H1 (cell line): ENCODE results near the gene SEMA3C.

Source experiments
- BCL11A ChIP-seq, 2 experiments: IDR thresholded peaks; one replicate each; pipeline ENCODE4 v1.6.1; 2011; ENCODE audit warnings: low read depth in 2 of 2, low read length in 2 of 2, mild to moderate bottlenecking in 2 of 2
- BRCA1 ChIP-seq: IDR thresholded peaks from 2 replicates; pipeline ENCODE4 v1.6.1; 2012; ENCODE audit warnings: low read depth, low read length, improper control_type of control experiment
- EZH2 ChIP-seq: fragments of 200-600 bp; sonication (generic); IDR thresholded peaks from 2 replicates; pipeline ENCODE4 v1.7.1; 2012; ENCODE audit warnings: low read depth, mild to moderate bottlenecking, moderate library complexity, low read length, inconsistent platforms; ENCODE audit not compliant: severe bottlenecking
- HDAC2 ChIP-seq, 2 experiments: fragments of 300-600 bp in 1 of 2; sonication (generic) in 1 of 2; IDR thresholded peaks; 2 replicates each; pipeline ENCODE4 v1.6.1; 2011 to 2012; ENCODE audit warnings: low read depth in 2 of 2, low read length in 2 of 2, mild to moderate bottlenecking in 2 of 2, moderate library complexity in 2 of 2, borderline replicate concordance in 1 of 2, inconsistent platforms in 1 of 2
- JUN ChIP-seq: IDR thresholded peaks from 2 replicates; pipeline ENCODE4 v1.6.1; 2011; ENCODE audit warnings: low read depth, mild to moderate bottlenecking, improper control_type of control experiment, low read length
- PHF8 ChIP-seq: fragments of 200-600 bp; sonication (generic); conservative IDR thresholded peaks from 2 replicates; pipeline ENCODE4 v1.7.1; 2012; ENCODE audit warnings: low read depth, mild to moderate bottlenecking, inconsistent platforms, low read length, moderate library complexity
- POLR2A ChIP-seq, 2 experiments: IDR thresholded peaks; 1 replicate in 1 of 2; 2 replicates in 1 of 2; pipeline ENCODE4 v1.6.1; 2011; ENCODE audit warnings: low read depth in 2 of 2, low read length in 2 of 2, mild to moderate bottlenecking in 2 of 2; ENCODE audit errors: control extremely low read depth in 1 of 2
- POLR2AphosphoS5 ChIP-seq: IDR thresholded peaks from 2 replicates; pipeline ENCODE4 v1.6.1; 2011; ENCODE audit warnings: low read depth, low read length
- RBBP5 ChIP-seq: IDR thresholded peaks from 2 replicates; pipeline ENCODE4 v1.7.1; 2012; ENCODE audit warnings: low read depth, mild to moderate bottlenecking, inconsistent platforms, low read length, moderate library complexity, borderline replicate concordance
- SIN3A ChIP-seq, 2 experiments: IDR thresholded peaks in 1 of 2; conservative IDR thresholded peaks in 1 of 2; 2 replicates each; pipeline ENCODE4 v1.6.1; 2011 to 2012; ENCODE audit warnings: low read length in 2 of 2, improper control_type of control experiment in 1 of 2, low read depth in 1 of 2, mild to moderate bottlenecking in 1 of 2
- ZNF274 ChIP-seq: IDR thresholded peaks from 2 replicates; pipeline ENCODE4 v1.7.0; 2012; ENCODE audit warnings: low read length, borderline replicate concordance; ENCODE audit errors: extremely low read depth
- TF ChIP-seq, protein P1 (sequence below), 3 experiments: IDR thresholded peaks; 1 replicate in 2 of 3; 2 replicates in 1 of 3; pipeline versions ENCODE4 v1.5.1 to v1.6.1; 2011; ENCODE audit warnings: low read length in 3 of 3, mild to moderate bottlenecking in 3 of 3, inconsistent platforms in 2 of 3, low read depth in 1 of 3, moderate library complexity in 1 of 3; ENCODE audit not compliant: insufficient read depth in 1 of 3; ENCODE audit errors: control extremely low read depth in 1 of 3

DNA sequence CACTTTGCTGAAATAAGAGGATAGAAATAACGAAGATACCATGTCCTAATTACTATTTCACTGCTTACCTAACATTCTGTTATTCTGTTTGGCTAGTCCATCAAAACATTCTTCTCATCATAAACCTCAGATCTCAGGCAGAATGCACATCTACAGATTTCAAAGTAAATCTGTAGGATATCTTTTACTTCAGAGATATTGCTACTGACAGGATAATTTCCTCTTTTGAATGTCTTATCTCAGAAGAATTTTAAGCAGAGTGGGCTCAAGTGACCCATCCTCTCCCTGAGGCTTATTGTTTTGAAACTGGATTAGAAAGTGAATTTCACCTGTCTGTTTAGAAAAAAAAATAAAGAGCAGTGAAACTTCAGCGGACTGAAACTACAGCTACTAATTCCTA lies 83.6 kb downstream of the SEMA3C start:
- TF ChIP-seq SIN3A (conservative IDR thresholded peaks at IDR 0.05 in 1 of 2, IDR thresholded peaks at IDR 0.05 in 1 of 2; ENCODE audit: low read depth in 1 of 2, low read length in 2 of 2) = no peak
- no peak for TF ChIP-seq PHF8
- TF ChIP-seq, protein P1, sequence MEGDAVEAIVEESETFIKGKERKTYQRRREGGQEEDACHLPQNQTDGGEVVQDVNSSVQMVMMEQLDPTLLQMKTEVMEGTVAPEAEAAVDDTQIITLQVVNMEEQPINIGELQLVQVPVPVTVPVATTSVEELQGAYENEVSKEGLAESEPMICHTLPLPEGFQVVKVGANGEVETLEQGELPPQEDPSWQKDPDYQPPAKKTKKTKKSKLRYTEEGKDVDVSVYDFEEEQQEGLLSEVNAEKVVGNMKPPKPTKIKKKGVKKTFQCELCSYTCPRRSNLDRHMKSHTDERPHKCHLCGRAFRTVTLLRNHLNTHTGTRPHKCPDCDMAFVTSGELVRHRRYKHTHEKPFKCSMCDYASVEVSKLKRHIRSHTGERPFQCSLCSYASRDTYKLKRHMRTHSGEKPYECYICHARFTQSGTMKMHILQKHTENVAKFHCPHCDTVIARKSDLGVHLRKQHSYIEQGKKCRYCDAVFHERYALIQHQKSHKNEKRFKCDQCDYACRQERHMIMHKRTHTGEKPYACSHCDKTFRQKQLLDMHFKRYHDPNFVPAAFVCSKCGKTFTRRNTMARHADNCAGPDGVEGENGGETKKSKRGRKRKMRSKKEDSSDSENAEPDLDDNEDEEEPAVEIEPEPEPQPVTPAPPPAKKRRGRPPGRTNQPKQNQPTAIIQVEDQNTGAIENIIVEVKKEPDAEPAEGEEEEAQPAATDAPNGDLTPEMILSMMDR (IDR thresholded peaks at IDR 0.05; ENCODE audit: control extremely low read depth in 1 of 3, insufficient read depth in 1 of 3, low read depth in 1 of 3, low read length in 3 of 3) = no peak
- no peak for TF ChIP-seq JUN
- TF ChIP-seq POLR2A (IDR thresholded peaks at IDR 0.05; ENCODE audit: control extremely low read depth in 1 of 2, low read depth in 2 of 2, low read length in 2 of 2) = no peak
- no peak for TF ChIP-seq HDAC2 (IDR thresholded peaks at IDR 0.05; ENCODE audit: borderline replicate concordance in 1 of 2, low read depth in 2 of 2, low read length in 2 of 2)
- TF ChIP-seq RBBP5 = no peak
- TF ChIP-seq BCL11A (IDR thresholded peaks at IDR 0.05; ENCODE audit: low read depth in 2 of 2, low read length in 2 of 2) = no peak
- TF ChIP-seq EZH2 = no peak
- no peak for TF ChIP-seq ZNF274
- TF ChIP-seq POLR2AphosphoS5 = no peak
- no peak for TF ChIP-seq BRCA1
